GM19193 (cell line): ENCODE results near the gene KMT5C.

Experiments
- POLR2A ChIP-seq: IDR thresholded peaks from 4 replicates; pipeline ENCODE4 v1.6.1; 2011; ENCODE audit not compliant: insufficient read depth, insufficient read length; ENCODE audit errors: extremely low read depth

Gene KMT5C

DNA sequence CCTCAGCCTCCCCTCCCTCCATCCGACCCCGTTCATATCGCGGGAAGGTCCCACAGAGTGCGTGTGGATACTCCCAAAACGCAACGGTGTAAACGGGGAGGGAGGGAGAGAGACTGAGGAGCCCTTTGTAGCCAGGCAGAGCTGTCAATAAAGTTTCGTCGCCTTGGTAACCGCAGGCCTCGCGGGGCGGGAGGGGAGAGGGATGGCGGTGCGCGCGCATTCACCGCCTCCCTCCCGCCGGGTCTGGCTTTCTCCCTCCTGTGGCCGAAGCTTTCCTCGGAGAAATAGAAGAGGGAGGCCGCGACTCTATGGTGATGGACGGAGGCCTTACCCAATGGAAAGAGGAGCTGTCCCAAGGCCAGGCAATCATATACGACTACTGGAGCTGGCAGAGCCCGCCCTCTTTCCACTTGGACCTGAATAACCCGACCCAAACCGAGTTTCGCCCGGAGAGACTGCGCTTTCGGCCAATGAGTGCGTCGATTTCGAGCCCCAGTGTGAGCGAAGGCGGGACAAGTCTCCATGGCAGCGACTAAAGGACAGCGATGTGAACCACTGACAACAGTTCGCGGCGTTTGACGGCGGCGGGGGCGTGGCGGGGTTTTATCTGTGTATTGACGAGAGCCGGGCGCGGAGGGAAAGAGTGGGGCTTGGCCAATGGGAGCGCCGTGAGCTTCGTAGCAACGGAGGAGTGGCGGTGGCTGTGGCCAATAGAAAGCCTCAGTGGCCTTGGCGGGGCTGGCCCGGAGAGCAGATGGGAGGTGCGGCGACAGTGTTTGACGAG is at the start of gene KMT5C:
TSS of gene KMT5C (plus strand) at position 772 of the 784 bp plus-strand sequence. CDS start 2,061 bp downstream, outside the sequence.
- peak; percentile 25 for TF ChIP-seq POLR2A

DNA sequence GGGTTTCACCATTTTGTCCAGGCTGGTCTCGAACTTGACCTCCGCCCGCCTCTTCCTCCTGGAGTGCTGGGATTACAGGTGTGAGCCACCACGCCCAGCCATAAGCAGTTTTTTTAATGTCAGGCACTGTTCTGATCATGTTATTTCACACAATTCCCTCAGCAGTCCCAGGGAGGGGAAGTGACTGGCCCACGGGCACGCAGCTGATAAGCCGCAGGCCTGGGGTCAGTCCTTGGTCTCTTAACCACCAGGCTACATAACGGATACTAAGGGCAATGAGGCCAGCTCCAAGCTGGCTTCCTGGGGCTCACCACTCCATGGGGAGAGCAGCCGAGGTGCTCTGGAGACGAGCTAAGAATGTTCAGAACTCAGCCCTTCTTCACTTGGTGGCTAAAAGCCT is 42.4 kb upstream of the KMT5C start:
- TF ChIP-seq POLR2A: no peak

DNA sequence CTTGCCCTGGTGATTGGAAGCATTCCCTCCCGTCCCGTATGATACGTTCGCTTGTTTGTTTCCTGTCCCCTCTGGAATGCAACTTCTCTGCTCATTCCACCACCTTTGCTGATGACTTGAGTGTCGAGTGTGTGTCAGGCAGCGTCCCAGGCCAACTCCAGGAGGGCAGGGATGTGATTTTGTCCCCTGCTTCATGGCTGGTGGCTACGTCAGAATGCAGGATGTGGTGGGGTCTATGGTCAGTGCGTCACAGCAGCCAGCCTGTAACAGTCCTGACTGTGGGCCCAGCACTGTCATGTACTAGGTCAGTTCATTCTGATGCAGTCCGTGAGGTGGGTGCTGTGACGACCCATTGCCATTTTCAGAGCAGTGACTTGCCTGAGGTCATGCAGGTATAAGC is 39.7 kb upstream of the KMT5C start:
- TF ChIP-seq POLR2A: no peak

- no peak for TF ChIP-seq POLR2A
Measured at GRCh38 chr19:55300886-55301458, 38.7 kb upstream of the KMT5C start.

GRCh38 chr19:55301459-55302317 is 38.0 kb upstream of the KMT5C start:
- TF ChIP-seq POLR2A: no peak

GRCh38 chr19:55302318-55302703 is 37.4 kb upstream of the KMT5C start:
- TF ChIP-seq POLR2A: no peak

- no peak for TF ChIP-seq POLR2A
Measured at GRCh38 chr19:55303477-55303876, 36.2 kb upstream of the KMT5C start.

- TF ChIP-seq POLR2A: no peak
Measured at GRCh38 chr19:55304279-55304978, 35.2 kb upstream of the KMT5C start.

DNA sequence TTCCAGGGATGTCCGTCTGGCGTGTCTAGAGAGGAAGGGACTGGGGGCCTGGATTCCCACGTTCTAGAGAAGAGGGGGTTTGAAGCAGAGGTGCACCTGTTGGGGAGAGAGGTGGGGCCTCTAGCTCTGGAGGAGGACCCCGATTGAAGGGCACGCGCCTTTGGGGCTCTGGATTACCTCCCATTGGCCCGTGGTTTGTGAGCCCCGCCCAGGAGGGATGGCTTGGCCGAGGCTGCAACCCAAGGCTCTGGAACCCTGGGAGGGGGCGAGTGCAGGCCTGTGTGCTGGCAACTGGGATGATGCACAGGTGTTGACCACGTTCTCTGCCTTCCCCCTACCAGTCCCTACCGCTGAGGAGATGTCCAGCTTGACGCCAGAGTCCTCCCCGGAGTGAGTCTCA is 34.7 kb upstream of the KMT5C start:
- no peak for TF ChIP-seq POLR2A

DNA sequence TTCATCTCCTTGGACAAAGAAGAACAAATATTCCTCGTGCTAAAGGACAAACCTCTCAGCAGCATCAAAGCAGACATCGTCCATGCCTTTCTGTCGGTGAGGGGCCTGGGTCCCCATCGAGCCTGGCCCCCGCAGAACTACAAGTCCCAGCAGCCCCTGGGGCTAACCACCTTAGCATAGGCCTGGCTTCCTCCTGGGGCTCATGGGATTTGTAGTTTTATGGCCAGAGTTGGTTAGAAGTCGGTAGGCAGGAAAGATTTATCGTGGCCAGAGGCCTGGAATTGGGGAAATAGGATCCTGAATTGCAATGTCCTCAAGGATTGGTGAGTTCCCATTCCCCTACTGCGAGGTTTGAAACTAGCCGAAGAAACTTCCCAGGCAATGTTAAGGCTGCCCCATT is 34.2 kb upstream of the KMT5C start:
- TF ChIP-seq POLR2A: no peak

GRCh38 chr19:55305983-55306562 is 33.6 kb upstream of the KMT5C start:
- TF ChIP-seq POLR2A: no peak

GRCh38 chr19:55306712-55307111 is 33.0 kb upstream of the KMT5C start:
- TF ChIP-seq POLR2A: no peak

GRCh38 chr19:55308281-55308680 is 31.4 kb upstream of the KMT5C start:
- no peak for TF ChIP-seq POLR2A

- TF ChIP-seq POLR2A: no peak
Measured at GRCh38 chr19:55309448-55309847, 30.2 kb upstream of the KMT5C start.
